ENCODE results near the gene ZNF207.
"Not testable (repeated sequence)": the region's sequence is repeated elsewhere in the genome, so short reads cannot be mapped to it uniquely, and the experiment has no call there.

Gene ZNF207

DNA sequence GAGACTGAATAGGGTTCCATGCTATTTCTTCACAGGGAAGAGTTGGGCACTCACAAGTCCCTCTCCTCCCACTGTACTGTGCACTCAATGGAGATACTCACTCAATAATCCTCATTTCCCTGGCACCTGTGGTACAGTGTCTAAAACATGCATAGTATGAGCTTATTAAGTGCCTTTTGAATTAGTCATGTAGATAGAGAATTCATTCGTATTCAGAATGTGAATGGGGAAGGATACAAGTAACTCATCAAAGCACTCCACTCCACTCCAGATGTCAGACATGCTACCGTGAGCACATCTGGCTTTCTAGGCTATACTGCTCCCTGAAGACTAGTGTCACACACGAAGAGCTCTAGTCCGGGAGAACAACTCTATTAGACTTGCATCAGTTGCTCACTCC is 14.3 kb upstream of the ZNF207 start:
- DNase-seq (ENCODE audit: low read depth) = no peak

DNA sequence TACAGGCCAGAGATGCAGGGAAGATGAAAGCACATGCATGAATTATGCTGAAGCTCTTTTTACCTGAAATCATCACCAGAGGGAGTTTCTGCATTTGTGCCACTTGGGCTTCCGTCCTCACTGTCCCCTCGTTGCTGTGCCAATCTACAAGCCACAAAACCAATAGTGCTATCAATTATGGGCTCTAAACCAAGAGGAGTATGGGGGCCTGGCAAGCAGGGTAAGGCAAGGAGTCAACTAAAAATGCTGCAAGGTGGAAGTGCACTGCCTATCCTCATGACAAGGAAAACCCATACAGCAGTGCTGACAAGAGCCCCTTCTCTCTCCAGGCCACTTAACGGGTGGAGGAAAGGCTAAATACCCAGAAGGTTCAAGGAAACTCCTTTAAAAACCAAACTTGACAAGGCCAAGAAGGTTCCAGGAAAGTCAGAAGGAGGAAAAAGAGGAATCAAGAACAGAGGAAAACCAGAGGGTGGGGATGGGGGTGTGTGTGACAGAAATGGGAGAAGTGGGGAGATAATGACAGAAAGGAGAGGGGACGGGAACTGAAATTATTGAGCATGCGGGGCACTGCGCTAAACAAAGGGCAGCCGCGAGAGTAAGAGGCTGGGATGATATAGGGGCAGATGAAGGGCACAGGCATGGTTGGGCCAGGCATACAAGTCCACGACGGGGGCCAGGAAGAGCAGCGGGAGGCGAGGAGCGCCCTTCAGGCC is 8.7 kb upstream of the ZNF207 start:
- DNase-seq (ENCODE audit: low read depth) = no peak

DNA sequence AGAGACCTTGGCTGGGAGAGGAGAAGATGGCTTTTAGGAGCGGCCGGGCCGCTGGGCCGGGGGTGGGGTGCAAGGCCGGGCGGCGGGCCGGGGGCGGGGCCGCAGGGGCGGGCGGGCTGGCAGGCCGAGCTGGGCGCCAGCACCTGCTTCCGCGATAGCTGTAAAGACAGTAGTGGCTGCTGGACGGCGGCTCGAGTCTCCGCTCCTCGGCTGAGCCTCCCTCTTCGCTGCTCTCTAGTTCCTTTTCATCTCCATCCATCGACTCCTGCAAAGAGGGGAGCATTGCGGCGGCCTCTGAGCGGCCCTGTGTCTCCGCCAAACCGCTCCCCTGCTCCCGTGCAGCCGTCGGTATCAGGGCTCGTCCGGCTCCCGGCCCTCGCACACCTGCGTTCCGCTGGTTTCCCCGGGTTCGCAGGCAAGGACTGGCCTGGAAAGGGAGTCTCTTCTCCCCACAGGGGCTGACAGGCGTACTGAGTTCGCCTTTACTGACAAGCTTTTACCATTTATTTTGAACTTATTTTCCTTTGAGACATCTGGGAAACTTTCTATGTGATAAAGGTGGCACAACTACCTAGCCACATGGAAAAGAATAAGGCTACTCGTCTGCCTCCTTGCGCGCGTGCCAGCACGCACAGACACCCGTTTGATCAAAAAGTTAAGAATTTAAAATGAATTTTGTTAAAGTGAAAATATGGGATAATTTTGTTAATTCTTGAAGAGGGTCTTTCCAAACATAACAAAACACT is 7.9 kb upstream of the ZNF207 start, which contains the start of gene C17orf75:
TSS of gene C17orf75 (minus strand) at position 317 of the 746 bp plus-strand sequence. CDS start at position 283, 34 bp downstream.
- DNase-seq (ENCODE audit: low read depth) = no peak

DNA sequence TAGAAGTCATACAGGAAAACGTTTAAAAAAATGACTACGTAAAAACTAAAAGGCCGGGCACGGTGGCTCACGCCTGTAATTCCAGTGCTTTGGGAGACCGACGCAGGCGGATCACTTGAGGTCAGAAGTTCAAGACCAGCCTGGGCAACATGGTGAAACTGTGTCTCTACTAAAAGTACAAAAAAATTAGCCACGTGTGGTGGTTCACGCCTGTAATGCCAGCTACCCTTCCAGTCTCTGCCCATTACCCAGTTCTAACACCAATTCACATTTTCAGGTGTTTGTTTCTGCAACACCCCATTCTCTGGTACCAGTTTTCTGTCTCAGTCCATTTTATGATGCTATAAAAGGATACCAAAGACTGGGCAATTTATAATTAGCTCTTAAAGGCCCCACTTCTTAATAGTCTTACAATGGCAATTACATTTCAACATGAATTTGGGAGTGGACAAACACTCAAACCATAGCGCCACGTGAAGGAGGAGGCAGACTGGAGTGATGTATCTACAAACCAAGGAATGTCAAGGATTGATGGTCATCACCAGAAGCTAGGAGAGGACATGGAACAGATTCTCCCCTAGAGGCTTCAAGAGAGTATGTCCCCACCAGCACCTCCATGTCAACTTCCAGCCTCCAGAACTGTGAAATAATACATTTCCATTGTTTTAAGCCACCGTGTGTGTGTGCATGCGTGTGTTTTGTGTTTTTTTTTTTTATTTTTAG is 7.2 kb upstream of the ZNF207 start:
- DNase-seq (ENCODE audit: low read depth) = no peak

GRCh38 chr17:32345951-32346600 is 3.9 kb upstream of the ZNF207 start:
- no peak for DNase-seq (ENCODE audit: low read depth)

DNA sequence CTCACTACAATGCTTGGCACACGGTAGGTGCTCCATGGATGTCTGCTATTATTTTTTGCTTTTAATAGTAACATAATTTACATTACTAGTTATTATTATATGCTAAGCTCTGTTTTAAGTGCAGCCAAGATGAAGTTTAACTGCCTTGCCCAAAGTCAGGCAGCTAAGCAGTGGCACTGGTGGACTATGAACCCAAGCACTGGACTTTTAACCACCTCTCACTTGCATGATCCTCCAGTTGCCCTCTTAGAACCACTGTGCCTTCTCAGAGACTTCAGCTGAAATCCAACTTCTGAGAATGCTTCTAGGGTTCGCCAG is 1.5 kb upstream of the ZNF207 start:
- DNase-seq (ENCODE audit: low read depth) = no peak

DNA sequence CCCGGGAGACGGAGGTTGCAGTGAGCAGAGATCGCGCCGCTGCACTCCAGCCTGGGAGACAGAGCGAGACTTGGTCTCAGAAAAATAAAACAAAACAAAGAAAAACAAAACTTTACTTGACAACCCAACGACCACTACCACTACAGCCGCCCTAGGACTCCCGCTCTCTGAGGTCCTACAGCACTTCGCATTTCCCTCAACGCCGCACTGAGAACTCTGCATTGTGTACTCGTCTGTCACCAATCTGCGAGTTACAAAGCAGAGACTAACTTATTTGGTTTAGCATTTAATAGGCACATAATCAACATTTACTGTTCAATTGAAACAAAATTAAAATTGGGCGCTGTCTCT is 479 bp upstream of the ZNF207 start:
- DNase-seq (ENCODE audit: low read depth) = no peak

DNA sequence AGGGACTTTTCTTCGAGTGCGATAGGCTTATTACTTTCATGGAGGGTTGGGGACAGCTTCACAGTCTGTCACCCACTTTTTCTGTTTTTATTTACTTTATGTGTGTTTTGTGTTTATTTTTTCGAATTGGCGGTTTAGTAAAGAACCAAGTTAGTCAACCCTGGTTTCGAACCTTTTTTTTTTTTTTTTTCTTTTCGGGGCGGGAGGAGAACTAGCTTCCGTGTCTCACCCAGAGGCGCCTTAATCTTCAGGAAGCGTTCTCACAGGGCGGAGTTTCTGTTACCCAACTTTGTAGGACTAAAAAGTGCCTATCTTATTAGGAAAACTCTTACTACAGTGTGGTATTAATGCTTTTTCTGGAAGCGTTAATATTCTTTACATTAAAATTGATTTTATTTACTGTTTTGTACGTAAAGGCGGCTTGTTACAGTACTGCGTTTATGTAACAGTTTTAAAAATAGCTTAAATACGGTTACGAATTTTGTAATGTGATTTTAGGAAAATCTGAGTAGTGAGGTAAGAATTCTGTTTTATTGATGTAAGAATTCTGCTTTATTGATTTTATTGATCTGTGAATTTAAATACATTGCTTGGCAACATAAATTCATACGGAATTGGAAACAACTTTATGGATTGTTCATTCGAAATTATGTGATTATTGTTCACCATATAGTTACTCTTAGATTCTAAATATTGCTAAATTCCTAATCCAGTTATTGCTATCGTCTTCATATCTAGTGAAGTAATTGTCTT is 885 bp downstream of the ZNF207 start:
- no peak for DNase-seq (ENCODE audit: low read depth)

DNA sequence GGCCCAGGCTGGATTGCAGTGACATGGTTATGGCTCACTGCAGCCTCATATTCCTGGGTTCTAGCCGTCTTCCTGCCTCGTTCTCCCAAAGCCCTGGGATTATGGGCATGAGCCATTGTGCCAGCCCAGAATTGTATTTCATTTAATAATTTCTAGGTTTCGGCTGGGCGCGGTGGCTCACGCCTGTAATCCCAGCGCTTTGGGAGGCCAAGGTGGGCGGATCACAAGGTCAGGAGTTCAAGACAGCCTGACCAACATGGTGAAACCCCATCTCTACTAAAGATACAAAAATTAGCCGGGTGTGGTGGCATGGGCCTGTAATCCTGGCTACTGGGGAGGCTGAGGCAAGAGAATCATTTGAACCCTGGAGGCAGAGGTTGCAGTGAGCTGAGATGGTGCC is 2.8 kb downstream of the ZNF207 start:
- DNase-seq (ENCODE audit: low read depth) = not testable (repeated sequence)

DNA sequence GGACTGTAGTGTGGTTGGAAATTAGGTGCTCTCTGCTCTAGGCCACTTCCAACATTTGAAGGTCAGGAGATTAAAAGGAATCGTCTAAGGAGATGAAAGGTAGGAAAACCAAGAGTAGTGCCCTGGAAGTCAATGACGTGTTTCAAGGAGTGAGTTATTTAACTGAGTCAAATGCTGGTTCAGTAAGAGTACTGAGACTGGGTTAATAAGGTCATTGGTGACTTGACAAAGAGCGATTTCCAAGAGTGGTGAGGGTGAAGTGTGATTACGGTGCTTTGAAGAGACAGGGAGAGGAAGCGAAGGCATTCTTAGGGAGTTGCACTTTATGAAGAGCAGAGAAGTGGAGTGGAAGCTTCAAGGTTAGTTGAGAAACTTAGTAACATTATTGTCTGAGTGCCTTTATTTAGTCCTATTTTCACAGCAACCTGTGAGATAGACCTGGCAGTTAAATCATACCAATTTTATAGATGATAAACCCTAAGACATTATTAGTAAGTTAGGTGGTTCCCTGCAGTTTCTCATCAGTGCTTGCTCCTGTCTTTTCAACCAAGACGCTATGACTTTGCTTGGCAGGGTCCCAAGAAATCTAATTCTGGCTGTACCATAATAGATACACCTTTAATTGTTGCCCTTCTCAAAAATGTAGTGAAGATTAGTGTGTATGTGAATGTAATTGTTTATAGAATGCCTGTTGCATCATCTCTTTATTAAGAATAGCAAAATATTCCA is 5.9 kb downstream of the ZNF207 start:
- no peak for DNase-seq (ENCODE audit: low read depth)

- no peak for DNase-seq (ENCODE audit: low read depth)
Observed at GRCh38 chr17:32356378-32356743, 6.4 kb downstream of the ZNF207 start.

GRCh38 chr17:32356750-32357149 is 6.8 kb downstream of the ZNF207 start:
- no peak for DNase-seq (ENCODE audit: low read depth)

- DNase-seq (ENCODE audit: low read depth) = no peak
Observed at GRCh38 chr17:32357615-32358014, 7.7 kb downstream of the ZNF207 start.

GRCh38 chr17:32361270-32361669 is 11.3 kb downstream of the ZNF207 start:
- DNase-seq (ENCODE audit: low read depth) = no peak

GRCh38 chr17:32370426-32370825 is 20.5 kb downstream of the ZNF207 start:
- no peak for DNase-seq (ENCODE audit: low read depth)

DNA sequence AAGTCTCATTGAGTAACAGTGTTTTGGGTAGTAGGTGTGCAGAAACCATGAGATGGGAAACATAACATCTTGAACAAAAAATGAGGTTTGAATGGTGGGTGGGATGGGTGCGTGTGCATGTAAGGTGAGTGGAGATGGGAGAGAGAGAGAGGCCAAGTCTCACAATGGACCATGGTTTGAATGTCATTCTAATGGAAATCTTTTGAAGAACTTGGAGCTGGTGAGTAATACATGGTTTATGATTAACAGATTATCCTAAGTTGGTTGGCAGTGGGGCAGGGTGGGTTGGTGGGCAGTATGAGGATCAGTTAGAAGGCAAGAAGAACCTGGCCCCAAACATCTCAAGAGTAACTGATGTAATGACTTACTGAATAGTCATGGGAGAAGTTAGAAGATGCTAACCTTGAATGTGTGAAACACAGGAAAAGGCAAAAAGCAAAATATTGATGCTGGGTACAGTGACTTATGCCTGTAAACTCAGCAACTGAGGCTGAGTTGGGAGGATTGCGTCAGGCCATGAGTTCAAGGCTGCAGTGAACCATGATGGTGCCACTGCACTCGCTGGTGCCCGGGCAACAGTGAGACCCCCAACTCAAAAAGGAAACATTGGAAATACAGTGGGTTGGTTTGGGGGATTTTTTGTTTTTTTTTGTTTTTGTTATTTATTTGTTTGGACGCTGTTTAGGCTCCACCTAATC is 32.7 kb downstream of the ZNF207 start:
- DNase-seq (ENCODE audit: low read depth) = no peak

GRCh38 chr17:32383926-32384434 is 34.0 kb downstream of the ZNF207 start:
- DNase-seq (ENCODE audit: low read depth) = no peak

DNA sequence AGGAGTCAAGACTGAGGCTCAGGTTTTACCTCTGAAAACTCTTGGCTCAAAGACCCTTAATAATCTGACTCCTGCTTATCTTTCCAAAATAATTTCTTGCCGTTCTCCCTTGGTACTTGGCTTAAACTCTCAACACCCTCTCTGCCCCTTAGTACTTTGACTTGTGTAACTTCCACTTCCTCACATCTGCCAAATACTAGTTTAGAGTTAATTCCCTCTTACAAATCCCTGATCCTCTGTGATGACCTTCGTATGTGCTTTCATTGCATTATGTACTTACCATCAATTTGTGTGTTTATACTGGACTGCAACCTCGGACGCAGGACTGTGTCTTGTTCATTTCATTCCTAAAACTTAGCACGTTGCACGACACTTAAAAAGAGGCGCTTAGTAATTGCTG is 35.2 kb downstream of the ZNF207 start:
- DNase-seq (ENCODE audit: low read depth) = no peak

DNA sequence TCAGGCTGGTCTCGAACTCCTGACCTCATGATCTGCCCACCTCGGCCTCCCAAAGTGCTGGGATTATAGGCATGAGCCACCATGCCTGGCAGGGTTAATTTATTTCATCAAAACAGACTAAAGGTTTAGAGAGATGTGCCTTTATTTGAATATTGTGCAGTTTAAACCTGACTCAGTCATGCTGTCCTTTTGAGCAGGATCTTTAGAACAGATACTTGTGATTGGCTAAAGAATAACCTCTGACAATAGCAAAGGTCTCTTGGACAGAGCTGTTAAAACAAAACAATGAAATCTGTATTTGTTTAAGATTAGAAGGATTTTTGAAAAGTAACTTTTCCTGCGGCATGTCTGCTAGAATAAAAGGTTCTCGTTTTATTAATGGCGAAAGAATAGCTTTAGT is 36.0 kb downstream of the ZNF207 start:
- no peak for DNase-seq (ENCODE audit: low read depth)

- DNase-seq (ENCODE audit: low read depth) = no peak
Observed at GRCh38 chr17:32386844-32387243, 36.9 kb downstream of the ZNF207 start.
